ENCODE measurements around the gene ERC1. TPM values are rescaled to one million over a fixed set of nuclear protein-coding genes. Genes with fewer than 3 reads are reported as not detected.

The ERC1 gene
- total RNA-seq, 2 donors from 2014 or later = 18.9 to 72.9 TPM

- no peak for DNase-seq (ENCODE audit: low spot score)
- H3K4me3 ChIP-seq = no peak overlapping the region
- TF ChIP-seq CTCF (IDR thresholded peaks at IDR 0.05) (no peak), POLR2AphosphoS5 (IDR thresholded peaks at IDR 0.05) (no peak), POLR2A (IDR thresholded peaks at IDR 0.05) (no peak)
- intact Hi-C loops (cut with DNase I) = no loop called here
- H3K9me3 ChIP-seq = no peaks in the 10 kb centered on the region
- no peaks in the 10 kb centered on the region for H3K36me3 ChIP-seq
- no peaks in the 10 kb centered on the region for H3K27me3 ChIP-seq (replicated peaks; ENCODE audit: insufficient read depth)
- H3K4me1 ChIP-seq (replicated peaks) = no peaks in the 10 kb centered on the region
- no peak overlapping the region for H3K27ac ChIP-seq
- 94% methylated on average over 4 of the region's 4 CpGs for WGBS
Measured at GRCh38 chr12:1383758-1384157, 392.7 kb downstream of the ERC1 start.

GRCh38 chr12:1384910-1385309, 393.9 kb downstream of the ERC1 start:
- intact Hi-C loops (cut with DNase I) = no loop called here
- no peaks in the 10 kb centered on the region for H3K9me3 ChIP-seq
- WGBS = 64% methylated on average over 4 of the region's 4 CpGs
- no peaks in the 10 kb centered on the region for H3K36me3 ChIP-seq
- H3K27ac ChIP-seq = no peak overlapping the region
- no peak for TF ChIP-seq CTCF (IDR thresholded peaks at IDR 0.05)
- TF ChIP-seq POLR2A (IDR thresholded peaks at IDR 0.05) = no peak
- no peak for TF ChIP-seq POLR2AphosphoS5 (IDR thresholded peaks at IDR 0.05)
- no peak for DNase-seq (ENCODE audit: low spot score)
- H3K27me3 ChIP-seq (replicated peaks; ENCODE audit: insufficient read depth) = no peaks in the 10 kb centered on the region
- H3K4me3 ChIP-seq = no peak overlapping the region
- H3K4me1 ChIP-seq (replicated peaks) = no peaks in the 10 kb centered on the region

GRCh38 chr12:1391722-1392121, 400.7 kb downstream of the ERC1 start:
- intact Hi-C loops (cut with DNase I) = no loop called here

GRCh38 chr12:1395421-1395955, 404.5 kb downstream of the ERC1 start:
- no peak for TF ChIP-seq CTCF (IDR thresholded peaks at IDR 0.05)
- no peak for TF ChIP-seq POLR2A (IDR thresholded peaks at IDR 0.05)
- no peak for TF ChIP-seq POLR2AphosphoS5 (IDR thresholded peaks at IDR 0.05)
- H3K27ac ChIP-seq = no peak overlapping the region
- no peaks in the 10 kb centered on the region for H3K27me3 ChIP-seq (replicated peaks; ENCODE audit: insufficient read depth)
- no peaks in the 10 kb centered on the region for H3K9me3 ChIP-seq
- intact Hi-C loops (cut with DNase I) = no loop called here
- no peak overlapping the region for H3K4me3 ChIP-seq
- H3K4me1 ChIP-seq (replicated peaks) = no peaks in the 10 kb centered on the region
- no peak for DNase-seq (ENCODE audit: low spot score)
- 85% methylated on average over 4 of the region's 4 CpGs for WGBS
- no peaks in the 10 kb centered on the region for H3K36me3 ChIP-seq

More at GRCh38 chr12:1391722-1392121, 400.7 kb downstream of the ERC1 start:
- Histone ChIP-seq H3K27ac (no peak overlapping the region), H3K9me3 (no peaks in the 10 kb centered on the region), H3K36me3 (no peaks in the 10 kb centered on the region), H3K27me3 (replicated peaks; ENCODE audit: insufficient read depth) (no peaks in the 10 kb centered on the region), H3K4me1 (replicated peaks) (no peaks in the 10 kb centered on the region), H3K4me3 (no peak overlapping the region)
- TF ChIP-seq CTCF (IDR thresholded peaks at IDR 0.05) (no peak), POLR2A (IDR thresholded peaks at IDR 0.05) (no peak), POLR2AphosphoS5 (IDR thresholded peaks at IDR 0.05) (no peak)
- DNase-seq (ENCODE audit: low spot score) = no peak

GRCh38 chr12:1398673-1399072, 407.6 kb downstream of the ERC1 start:
- TF ChIP-seq POLR2A (IDR thresholded peaks at IDR 0.05) (no peak), POLR2AphosphoS5 (IDR thresholded peaks at IDR 0.05) (no peak), CTCF (IDR thresholded peaks at IDR 0.05) (no peak)
- WGBS = 80% methylated on average over 3 of the region's 3 CpGs
- no peak overlapping the region for H3K27ac ChIP-seq

More at GRCh38 chr12:1398673-1399072, 407.6 kb downstream of the ERC1 start:
- Histone ChIP-seq H3K36me3 (no peaks in the 10 kb centered on the region), H3K27me3 (replicated peaks; ENCODE audit: insufficient read depth) (no peaks in the 10 kb centered on the region), H3K4me1 (replicated peaks) (no peaks in the 10 kb centered on the region), H3K4me3 (no peak overlapping the region), H3K9me3 (no peaks in the 10 kb centered on the region)
- intact Hi-C loops (cut with DNase I) = no loop called here
- DNase-seq (ENCODE audit: low spot score) = no peak
